CD14-positive monocyte (primary cell): ENCODE data around the gene NXPH1. TPM values are rescaled to one million over a fixed set of nuclear protein-coding genes. Genes with fewer than 3 reads are reported as not detected.

Experiments used
- DNase-seq, 3 donors: peaks; one replicate each; pipeline ENCODE4 v3.0.0-alpha.2; 2011 to 2022
- H2AFZ ChIP-seq: 2 replicates; pipeline ENCODE4 v1.6.0; 2012; ENCODE audit warnings: mild to moderate bottlenecking, low read depth, low read length, inconsistent platforms; ENCODE audit not compliant: insufficient read depth, poor library complexity, severe bottlenecking
- H3K27ac ChIP-seq, 2 donors: 1 replicate in 1 of 2; 2 replicates in 1 of 2; pipeline ENCODE4 v1.5.1; 2012 to 2013; ENCODE audit warnings: low read length in 2 of 2, control low read depth in 1 of 2, inconsistent platforms in 1 of 2, low read depth in 1 of 2, mild to moderate bottlenecking in 1 of 2
- H3K27me3 ChIP-seq, 2 donors: one replicate each; pipeline versions ENCODE4 v1.6.0 to v1.6.1; 2011 to 2013; ENCODE audit warnings: low read length in 2 of 2; ENCODE audit not compliant: control insufficient read depth in 2 of 2, insufficient read depth in 2 of 2
- H3K36me3 ChIP-seq, 2 donors: replicated peaks in 1 of 2; 1 replicate in 1 of 2; 2 replicates in 1 of 2; pipeline versions ENCODE4 v1.5.1 to v1.6.1; 2012 to 2013; ENCODE audit warnings: low read length in 2 of 2, control low read depth in 1 of 2, inconsistent platforms in 1 of 2, mild to moderate bottlenecking in 1 of 2; ENCODE audit not compliant: insufficient read depth in 2 of 2, control insufficient read depth in 1 of 2
- H3K4me1 ChIP-seq, 2 donors: 1 replicate in 1 of 2; 2 replicates in 1 of 2; pipeline versions ENCODE4 v1.5.1 to v1.6.1; 2012 to 2013; ENCODE audit warnings: low read length in 2 of 2, control low read depth in 1 of 2, inconsistent platforms in 1 of 2, mild to moderate bottlenecking in 1 of 2, moderate library complexity in 1 of 2; ENCODE audit not compliant: insufficient read depth in 2 of 2, control insufficient read depth in 1 of 2
- H3K4me2 ChIP-seq: replicated peaks from 2 replicates; pipeline ENCODE3; 2012; ENCODE audit warnings: low read length, moderate library complexity, mild to moderate bottlenecking; ENCODE audit not compliant: poor library complexity, severe bottlenecking; ENCODE audit errors: extremely low read depth
- H3K4me3 ChIP-seq, 3 experiments: fragments of 200-600 bp in 1 of 3; sonication (generic) in 1 of 3; replicated peaks in 1 of 3; 1 replicate in 2 of 3; 2 replicates in 1 of 3; pipeline ENCODE4 v1.5.1; 2011 to 2013; ENCODE audit warnings: low read length in 3 of 3, mild to moderate bottlenecking in 3 of 3, control low read depth in 2 of 3, low read depth in 2 of 3, inconsistent platforms in 1 of 3, moderate library complexity in 1 of 3
- H3K79me2 ChIP-seq: 2 replicates; pipeline ENCODE4 v1.6.0; 2012; ENCODE audit warnings: mild to moderate bottlenecking, control low read depth, inconsistent platforms, low read length, moderate library complexity; ENCODE audit not compliant: insufficient read depth
- H3K9ac ChIP-seq: 2 replicates; pipeline ENCODE4 v1.6.0; 2017; ENCODE audit warnings: low read length, mild to moderate bottlenecking; ENCODE audit not compliant: insufficient read depth, poor library complexity, severe bottlenecking
- H3K9me3 ChIP-seq, 2 donors: replicated peaks in 1 of 2; 1 replicate in 1 of 2; 2 replicates in 1 of 2; pipeline versions ENCODE4 v1.5.1 to v1.6.1; 2012 to 2013; ENCODE audit warnings: low read length in 2 of 2, control low read depth in 1 of 2; ENCODE audit not compliant: control insufficient read depth in 1 of 2, insufficient read depth in 1 of 2
- H4K20me1 ChIP-seq: 2 replicates; pipeline ENCODE4 v1.6.0; 2012; ENCODE audit warnings: mild to moderate bottlenecking, low read length, control low read depth, moderate library complexity; ENCODE audit not compliant: insufficient read depth
- H3K27ac Mint-ChIP-seq, 7 donors: one replicate each; pipeline ENCODE4 v1.8.0; 2020; ENCODE audit warnings: mild to moderate bottlenecking in 7 of 7, mixed read lengths in 7 of 7, moderate library complexity in 6 of 7, inconsistent platforms in 2 of 7
- H3K27me3 Mint-ChIP-seq, 3 donors: one replicate each; pipeline ENCODE4 v1.8.0; 2021 to 2022; ENCODE audit warnings: low read depth in 3 of 3, mild to moderate bottlenecking in 3 of 3, mixed read lengths in 3 of 3, moderate library complexity in 3 of 3, inconsistent platforms in 1 of 3
- H3K36me3 Mint-ChIP-seq, 2 donors: one replicate each; pipeline ENCODE4 v1.8.0; 2020; ENCODE audit warnings: mixed read lengths in 2 of 2, inconsistent platforms in 1 of 2, mild to moderate bottlenecking in 1 of 2
- H3K4me1 Mint-ChIP-seq: one replicate; pipeline ENCODE4 v1.8.0; 2020; ENCODE audit warnings: mild to moderate bottlenecking, mixed read lengths
- H3K4me3 Mint-ChIP-seq, 2 donors: one replicate each; pipeline ENCODE4 v1.8.0; 2020; ENCODE audit warnings: mild to moderate bottlenecking in 2 of 2, mixed read lengths in 2 of 2, moderate library complexity in 1 of 2
- H3K9me3 Mint-ChIP-seq, 7 donors: one replicate each; pipeline ENCODE4 v1.8.0; 2020 to 2022; ENCODE audit warnings: mixed read lengths in 7 of 7, mild to moderate bottlenecking in 6 of 7, moderate library complexity in 6 of 7, inconsistent platforms in 2 of 7
- WGBS: methylation state at CpG from one replicate; pipeline ENCODE4 v1.1.5; 2013; ENCODE audit warnings: missing lambda C conversion rate; ENCODE audit not compliant: insufficient coverage; 5-methylcytosine and 5-hydroxymethylcytosine counted together
- intact Hi-C, 2 donors: fragments of 100-400 bp; cut with micrococcal nuclease; formaldehyde crosslinking; loops; one replicate each; pipeline versions ENCODE4 v1.15.0 to v1.15.1; 2023
- polyA plus RNA-seq, 3 donors: library from polyadenylated mRNA; depleted of rRNA in 1 of 3; unstranded in 2 of 3; stranded (reverse) in 1 of 3; fragments of 300-500 nt in 2 of 3; fragments of >200 nt in 1 of 3; fragmentation: Illumina TruSeq in 2 of 3; gene quantifications; 1 replicate in 2 of 3; 2 replicates in 1 of 3; pipeline ENCODE4 v1.2.3, GENCODE V29; 2012 to 2021
- TF ChIP-seq, protein P1 (sequence below): fragments of 200-600 bp; IDR thresholded peaks from one replicate; pipeline ENCODE4 v1.8.0; 2022; ENCODE audit warnings: antibody characterized with exemption, mild to moderate bottlenecking

The NXPH1 gene
- polyA plus RNA-seq, 3 donors = not detected

- H3K27ac ChIP-seq = no peak overlapping the region
- TF ChIP-seq, protein P1, sequence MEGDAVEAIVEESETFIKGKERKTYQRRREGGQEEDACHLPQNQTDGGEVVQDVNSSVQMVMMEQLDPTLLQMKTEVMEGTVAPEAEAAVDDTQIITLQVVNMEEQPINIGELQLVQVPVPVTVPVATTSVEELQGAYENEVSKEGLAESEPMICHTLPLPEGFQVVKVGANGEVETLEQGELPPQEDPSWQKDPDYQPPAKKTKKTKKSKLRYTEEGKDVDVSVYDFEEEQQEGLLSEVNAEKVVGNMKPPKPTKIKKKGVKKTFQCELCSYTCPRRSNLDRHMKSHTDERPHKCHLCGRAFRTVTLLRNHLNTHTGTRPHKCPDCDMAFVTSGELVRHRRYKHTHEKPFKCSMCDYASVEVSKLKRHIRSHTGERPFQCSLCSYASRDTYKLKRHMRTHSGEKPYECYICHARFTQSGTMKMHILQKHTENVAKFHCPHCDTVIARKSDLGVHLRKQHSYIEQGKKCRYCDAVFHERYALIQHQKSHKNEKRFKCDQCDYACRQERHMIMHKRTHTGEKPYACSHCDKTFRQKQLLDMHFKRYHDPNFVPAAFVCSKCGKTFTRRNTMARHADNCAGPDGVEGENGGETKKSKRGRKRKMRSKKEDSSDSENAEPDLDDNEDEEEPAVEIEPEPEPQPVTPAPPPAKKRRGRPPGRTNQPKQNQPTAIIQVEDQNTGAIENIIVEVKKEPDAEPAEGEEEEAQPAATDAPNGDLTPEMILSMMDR = no peak
- no peak for DNase-seq
- H3K4me3 ChIP-seq = no peak overlapping the region
- no peaks in the 10 kb centered on the region for H3K4me1 ChIP-seq
- Mint-ChIP-seq H3K4me3 (no peak overlapping the region), H3K36me3 (no peaks in the 10 kb centered on the region), H3K4me1 (no peaks in the 10 kb centered on the region), H3K27me3 (peaks cover 0 to 1% (median 0%) of the 10 kb centered on the region in 3 donors), H3K27ac (no peak overlapping the region), H3K9me3 (peaks cover 2 to 18% (median 7%) of the 10 kb centered on the region in 7 donors)
- intact Hi-C loops = no loop called here
- no peak overlapping the region for H3K9ac ChIP-seq
- H4K20me1 ChIP-seq = no peaks in the 10 kb centered on the region
- no peak overlapping the region for H3K4me2 ChIP-seq
- no peak overlapping the region for H2AFZ ChIP-seq
- H3K79me2 ChIP-seq = no peaks in the 10 kb centered on the region
- no CpG with 5 or more reads among the region's 1 CpG for WGBS
- H3K36me3 ChIP-seq = no peaks in the 10 kb centered on the region
- H3K27me3 ChIP-seq = no peaks in the 10 kb centered on the region
- peaks cover 7 to 13% of the 10 kb centered on the region in 2 donors for H3K9me3 ChIP-seq
Observed at GRCh38 chr7:8585591-8585990, 152.2 kb downstream of the NXPH1 start.

- Histone ChIP-seq H3K27ac (no peak overlapping the region), H3K4me1 (no peaks in the 10 kb centered on the region), H3K27me3 (no peaks in the 10 kb centered on the region), H4K20me1 (no peaks in the 10 kb centered on the region), H3K9ac (no peak overlapping the region), H3K36me3 (no peaks in the 10 kb centered on the region), H2AFZ (no peak overlapping the region), H3K9me3 (no peaks in the 10 kb centered on the region), H3K4me3 (no peak overlapping the region), H3K79me2 (no peaks in the 10 kb centered on the region), H3K4me2 (no peak overlapping the region)
- H3K9me3 Mint-ChIP-seq = peaks cover 0 to 6% (median 2%) of the 10 kb centered on the region in 7 donors
- H3K36me3 Mint-ChIP-seq = no peaks in the 10 kb centered on the region
- TF ChIP-seq, protein P1 = no peak
- H3K27me3 Mint-ChIP-seq = peaks cover 0 to 1% (median 0%) of the 10 kb centered on the region in 3 donors
- no peaks in the 10 kb centered on the region for H3K4me1 Mint-ChIP-seq
- H3K27ac Mint-ChIP-seq = no peak overlapping the region
- DNase-seq = no peak
- WGBS = no CpG with 5 or more reads among the region's 4 CpGs
- intact Hi-C loops = no loop called here
- no peak overlapping the region for H3K4me3 Mint-ChIP-seq
Observed at GRCh38 chr7:8590225-8590624, 156.8 kb downstream of the NXPH1 start.
